ENCODE measurements around the gene RASGRP4. TPM values are rescaled to one million over a fixed set of nuclear protein-coding genes. Genes with fewer than 3 reads are reported as not detected.

RASGRP4 gene
- total and polyA plus RNA-seq, 10 donors = 1.7 to 59.9 (median 19.5) TPM

- H3K4me1 ChIP-seq = peaks cover 7 to 30% (median 18%) of the 10 kb centered on the region in 6 donors
- H3K27ac ChIP-seq = no peak overlapping the region
- TF ChIP-seq POLR2AphosphoS5 (IDR thresholded peaks at IDR 0.05) (no peak), POLR2A (IDR thresholded peaks at IDR 0.05) (no peak), CTCF (IDR thresholded peaks at IDR 0.05 in 8 of 11, conservative IDR thresholded peaks at IDR 0.05 in 3 of 11) (no peak)
- DNase-seq = no peak
- H3K4me3 ChIP-seq = no peak overlapping the region
- peaks cover 0 to 48% (median 28%) of the 10 kb centered on the region in 7 donors for H3K27me3 ChIP-seq (replicated peaks in 1 of 7)
- no peaks in the 10 kb centered on the region for H3K9me3 ChIP-seq
- peaks cover 0 to 16% (median 4%) of the 10 kb centered on the region in 6 donors for H3K36me3 ChIP-seq
- 83 to 94% (median 90%) methylated on average over 3 of the region's 3 CpGs for whole genome bisulfite sequencing, 5 donors
- intact Hi-C loops (cut with DNase I; ENCODE audit: low total_unique reads) = loop anchor here (5.0 kb wide), 1 partner anchor 231 kb away; no protein-coding TSS in a partner anchor
These were observed 24.9 kb downstream of the RASGRP4 start for GRCh38 chr19:38401148-38401547.

DNA sequence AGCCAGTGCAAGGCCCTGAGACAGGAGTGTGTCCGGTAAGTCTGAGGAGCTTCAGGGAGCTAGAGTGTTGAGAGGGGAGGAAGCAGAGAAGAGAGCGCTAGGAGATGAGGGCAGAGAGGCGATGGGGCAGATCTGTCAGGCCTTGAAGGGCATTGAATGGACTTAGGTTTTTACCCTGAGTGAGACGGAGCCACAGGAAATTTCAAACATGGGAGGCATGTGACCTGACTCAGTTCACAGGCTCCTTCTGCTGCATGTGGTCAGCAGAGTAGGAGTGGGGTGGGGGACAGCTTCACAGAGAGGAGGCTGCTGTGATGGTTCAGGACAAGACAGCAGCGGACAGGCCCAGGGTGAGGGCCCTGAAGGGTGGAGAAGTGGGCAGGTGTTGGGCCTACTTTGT, 25.7 kb downstream of the RASGRP4 start:
- DNase-seq = no peak

GRCh38 chr19:38399537-38399936, 26.5 kb downstream of the RASGRP4 start:
- WGBS, 5 donors = 52 to 91% (median 73%) methylated on average over 1 of the region's 1 CpG
- H3K4me3 ChIP-seq = no peak overlapping the region
- H3K4me1 ChIP-seq = peaks cover 8 to 37% (median 28%) of the 10 kb centered on the region in 6 donors
- intact Hi-C loops (cut with DNase I; ENCODE audit: low total_unique reads) = no loop called here
- H3K27ac ChIP-seq = no peak overlapping the region
- H3K27me3 ChIP-seq (replicated peaks in 1 of 7) = peaks cover 0 to 65% (median 43%) of the 10 kb centered on the region in 7 donors
- TF ChIP-seq CTCF (IDR thresholded peaks at IDR 0.05 in 8 of 11, conservative IDR thresholded peaks at IDR 0.05 in 3 of 11) (no peak), POLR2AphosphoS5 (IDR thresholded peaks at IDR 0.05) (no peak), POLR2A (IDR thresholded peaks at IDR 0.05) (no peak)
- H3K36me3 ChIP-seq = no peaks in the 10 kb centered on the region
- DNase-seq = no peak
- no peaks in the 10 kb centered on the region for H3K9me3 ChIP-seq

More for the DNA sequence above, 25.7 kb downstream of the RASGRP4 start:
- H3K27me3 ChIP-seq (replicated peaks in 1 of 7) = peaks cover 0 to 56% (median 36%) of the 10 kb centered on the region in 7 donors
- peaks cover 0 to 8% (median 3%) of the 10 kb centered on the region in 6 donors for H3K36me3 ChIP-seq
- no peak overlapping the region for H3K27ac ChIP-seq
- TF ChIP-seq POLR2A (IDR thresholded peaks at IDR 0.05) (no peak), POLR2AphosphoS5 (IDR thresholded peaks at IDR 0.05) (no peak), CTCF (IDR thresholded peaks at IDR 0.05 in 8 of 11, conservative IDR thresholded peaks at IDR 0.05 in 3 of 11) (no peak)
- H3K9me3 ChIP-seq = no peaks in the 10 kb centered on the region
- H3K4me1 ChIP-seq = peaks cover 7 to 37% (median 24%) of the 10 kb centered on the region in 6 donors
- H3K4me3 ChIP-seq = no peak overlapping the region
- intact Hi-C loops (cut with DNase I; ENCODE audit: low total_unique reads) = loop anchor here (5.0 kb wide), 1 partner anchor 232 kb away; no protein-coding TSS in a partner anchor
- 80 to 83% (median 80%) methylated on average over 5 of the region's 5 CpGs for WGBS, 5 donors

DNA sequence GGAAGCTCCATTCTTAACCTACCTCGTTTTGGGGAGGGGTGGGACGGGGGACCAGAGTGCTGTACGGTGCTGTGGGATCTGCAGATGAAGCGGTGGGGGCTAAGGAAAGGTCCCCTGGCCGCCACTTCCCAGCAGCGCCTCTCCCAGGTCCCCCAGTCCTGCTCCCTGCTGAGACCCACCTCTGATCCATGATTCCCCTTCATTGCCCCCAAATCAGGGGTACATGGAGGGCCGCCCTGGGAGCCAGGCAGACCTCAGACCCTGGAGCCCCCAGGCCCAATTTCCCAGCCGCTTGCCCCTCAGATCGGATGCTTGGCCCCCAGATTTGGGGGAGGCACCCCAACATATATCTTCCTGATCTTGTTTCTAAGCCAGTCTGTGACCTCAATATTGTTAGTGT, 26.9 kb downstream of the RASGRP4 start:
- H3K4me3 ChIP-seq = no peak overlapping the region
- TF ChIP-seq POLR2A (IDR thresholded peaks at IDR 0.05) (no peak), POLR2AphosphoS5 (IDR thresholded peaks at IDR 0.05) (no peak), CTCF (IDR thresholded peaks at IDR 0.05 in 8 of 11, conservative IDR thresholded peaks at IDR 0.05 in 3 of 11) (no peak)
- no peaks in the 10 kb centered on the region for H3K9me3 ChIP-seq
- WGBS, 5 donors = 51 to 68% (median 61%) methylated on average over 8 to 9 of the region's 9 CpGs
- H3K27ac ChIP-seq = no peak overlapping the region
- H3K27me3 ChIP-seq (replicated peaks in 1 of 7) = peaks cover 0 to 69% (median 44%) of the 10 kb centered on the region in 7 donors
- no peak for DNase-seq
- H3K36me3 ChIP-seq = no peaks in the 10 kb centered on the region
- intact Hi-C loops (cut with DNase I; ENCODE audit: low total_unique reads) = no loop called here
- H3K4me1 ChIP-seq = peaks cover 7 to 36% (median 26%) of the 10 kb centered on the region in 6 donors
